GM18511 (cell line): ENCODE measurements around the gene MFAP2.

Experiments
- ATAC-seq: cut with Tn5 transposase; IDR thresholded peaks from one replicate; pipeline ENCODE4 v1.9.1; 2021; ENCODE audit warnings: mild to moderate bottlenecking, moderate library complexity; ENCODE audit not compliant: unreplicated experiment

MFAP2 gene

DNA sequence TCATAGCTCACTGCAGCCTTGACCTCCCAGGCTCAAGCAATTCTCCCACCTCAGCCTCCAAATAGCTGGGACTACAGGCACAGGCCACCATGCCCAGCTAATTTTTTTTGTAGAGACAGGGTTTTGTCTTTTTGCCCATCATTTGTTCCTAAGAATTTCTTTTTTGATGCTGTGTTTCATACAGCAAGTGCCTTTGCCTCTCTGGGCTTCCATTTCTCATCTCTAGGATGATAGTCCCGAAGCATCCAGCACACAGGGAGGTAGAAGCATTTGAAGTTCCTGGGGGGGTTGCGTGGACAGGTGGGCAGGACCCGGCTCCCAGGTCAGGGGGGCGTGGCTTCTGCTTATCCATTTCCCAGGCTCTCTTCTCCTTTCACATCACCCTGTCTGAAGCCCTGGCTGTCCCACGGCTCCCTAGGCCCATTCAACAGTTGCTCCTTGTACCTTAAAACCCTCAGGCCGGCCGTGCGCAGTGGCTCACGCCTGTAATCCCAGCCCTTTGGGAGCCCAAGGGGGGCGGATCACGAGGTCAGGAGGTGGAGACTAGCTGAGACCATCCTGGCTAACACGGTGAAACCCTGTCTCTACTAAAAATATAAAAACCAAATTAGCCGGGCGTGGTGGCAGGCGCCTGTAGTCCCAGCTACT is 27.9 kb upstream of the MFAP2 start:
- no peak for ATAC-seq

DNA sequence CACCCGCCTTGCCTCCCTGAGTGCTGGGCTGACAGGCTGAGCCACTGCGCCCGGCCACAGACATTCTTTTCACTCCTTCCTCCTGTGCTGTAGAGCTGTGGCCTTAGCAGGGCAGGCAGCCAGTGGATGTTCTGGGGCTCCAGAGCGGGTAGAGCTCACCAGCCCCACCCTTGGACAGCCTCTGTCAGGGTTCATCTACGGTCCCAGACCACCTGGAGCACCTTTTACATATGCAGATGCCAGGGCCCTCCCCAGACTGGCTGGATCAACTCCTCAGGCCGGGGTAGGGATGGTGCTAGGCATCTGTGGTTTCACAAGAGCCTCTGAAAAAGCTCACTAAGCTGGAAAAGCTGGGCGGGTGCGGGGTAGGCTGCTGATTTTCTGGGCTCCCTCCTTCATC is 26.7 kb upstream of the MFAP2 start:
- no peak for ATAC-seq

GRCh38 chr1:17005365-17005740 is 24.9 kb upstream of the MFAP2 start:
- ATAC-seq, result no peak

DNA sequence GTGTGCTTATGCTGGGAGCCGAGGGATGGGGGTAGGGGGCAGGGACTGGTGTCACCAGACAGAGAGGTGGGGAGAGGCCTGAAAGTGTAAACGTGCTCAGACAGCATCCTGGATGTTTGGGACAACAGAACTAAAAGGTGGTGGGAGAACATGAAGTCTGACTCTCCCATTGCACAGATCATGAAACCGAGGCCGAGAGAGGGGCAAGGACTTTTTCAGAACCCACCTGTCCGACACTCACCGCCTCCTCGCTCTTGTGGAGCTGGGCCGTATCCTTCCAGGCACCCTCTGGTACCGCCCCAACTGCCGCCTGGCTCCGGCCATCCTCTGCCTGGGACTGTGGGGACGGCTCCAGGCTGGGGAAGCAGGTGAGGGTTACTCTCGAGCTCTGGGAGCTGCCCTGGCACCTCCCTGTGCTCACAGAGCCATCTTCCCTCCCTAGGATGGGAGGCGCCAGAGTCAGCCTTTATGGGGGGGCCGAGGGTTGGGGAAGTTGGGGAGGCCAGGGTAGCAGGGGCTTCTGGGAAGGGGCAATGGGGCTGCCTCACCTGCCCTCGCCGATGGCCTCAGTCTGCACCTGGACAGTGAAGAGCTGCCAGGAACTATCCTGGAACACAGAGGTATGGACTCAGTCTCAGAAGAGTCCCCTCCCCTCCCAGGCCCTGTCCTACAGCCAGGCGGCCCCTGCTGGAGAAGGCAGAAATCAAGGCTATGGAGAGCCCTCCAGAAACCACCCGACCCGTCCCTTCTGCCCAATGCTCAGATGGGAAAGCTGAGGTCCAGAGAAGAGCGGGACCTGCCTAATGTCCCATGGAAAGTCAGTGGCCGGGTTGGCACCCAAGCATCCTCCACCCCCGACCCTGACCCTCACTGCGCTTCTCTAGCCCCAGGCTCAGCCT is 24.3 kb upstream of the MFAP2 start:
- no peak for ATAC-seq

DNA sequence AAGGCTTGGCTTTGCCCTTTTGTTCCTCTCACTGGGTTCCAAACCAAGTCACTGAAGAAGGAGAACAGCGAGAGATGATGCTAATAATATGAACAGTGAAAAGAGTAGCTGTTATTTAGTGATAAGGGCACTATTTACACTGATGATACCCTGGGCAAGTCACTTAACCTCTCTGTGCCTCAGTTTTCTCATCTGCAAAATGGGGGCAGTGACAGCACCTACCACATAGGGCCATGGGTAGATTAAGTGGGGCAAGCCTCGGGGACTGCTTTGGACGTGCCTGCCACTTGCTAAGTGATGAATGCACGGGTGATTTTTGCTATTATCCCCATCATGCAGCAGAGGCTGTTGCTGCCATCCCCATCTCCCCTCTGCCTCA is 22.1 kb upstream of the MFAP2 start:
- no peak for ATAC-seq

GRCh38 chr1:17001760-17002523 is 21.5 kb upstream of the MFAP2 start:
- no peak for ATAC-seq

- no peak for ATAC-seq
Observed at GRCh38 chr1:16999863-17000262, 19.4 kb upstream of the MFAP2 start.

DNA sequence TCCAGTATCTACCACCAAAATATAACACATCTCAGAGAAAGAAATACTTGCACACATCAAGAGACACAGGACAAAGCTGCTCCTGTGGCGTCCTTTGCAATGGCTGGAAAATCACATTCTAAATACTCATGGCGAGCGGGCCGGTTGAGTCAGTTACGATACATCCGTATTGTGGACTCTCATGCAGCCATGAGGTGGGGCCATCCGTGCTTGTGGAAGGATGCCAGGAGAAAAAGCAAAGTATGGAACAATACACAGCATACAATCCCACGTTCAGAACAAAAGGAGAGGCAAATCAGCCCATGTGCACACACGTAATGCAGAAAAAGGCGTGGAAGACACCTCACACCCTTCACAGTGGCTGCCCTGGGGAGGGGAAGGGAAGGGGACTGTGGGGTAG is 18.2 kb upstream of the MFAP2 start:
- ATAC-seq, result no peak

- no peak for ATAC-seq
Observed at GRCh38 chr1:16996845-16997244, 16.4 kb upstream of the MFAP2 start.

GRCh38 chr1:16993521-16994038 is 13.2 kb upstream of the MFAP2 start:
- no peak for ATAC-seq

GRCh38 chr1:16992675-16993074 is 12.3 kb upstream of the MFAP2 start:
- no peak for ATAC-seq

DNA sequence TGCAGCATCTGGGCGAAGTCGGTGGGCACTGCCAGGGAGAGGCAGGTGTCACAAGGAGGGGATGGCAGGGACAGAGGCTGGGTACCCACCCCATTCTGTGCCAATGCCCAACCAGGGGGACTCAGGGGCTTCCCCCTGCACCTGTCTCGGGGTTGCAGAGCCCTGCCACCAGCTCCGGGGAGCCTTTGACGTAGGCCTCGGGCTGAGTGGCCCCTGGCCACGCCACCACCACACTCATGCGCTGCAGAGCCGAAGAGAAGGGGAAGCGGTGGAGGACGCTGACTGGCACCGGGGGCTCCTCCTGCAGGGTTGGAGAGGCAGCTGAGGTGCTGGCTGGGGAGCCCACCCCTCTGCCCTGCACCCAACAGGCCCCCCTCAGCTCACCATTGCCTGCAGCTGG is 11.7 kb upstream of the MFAP2 start:
- no peak for ATAC-seq

GRCh38 chr1:16991571-16991970 is 11.2 kb upstream of the MFAP2 start:
- no peak for ATAC-seq

DNA sequence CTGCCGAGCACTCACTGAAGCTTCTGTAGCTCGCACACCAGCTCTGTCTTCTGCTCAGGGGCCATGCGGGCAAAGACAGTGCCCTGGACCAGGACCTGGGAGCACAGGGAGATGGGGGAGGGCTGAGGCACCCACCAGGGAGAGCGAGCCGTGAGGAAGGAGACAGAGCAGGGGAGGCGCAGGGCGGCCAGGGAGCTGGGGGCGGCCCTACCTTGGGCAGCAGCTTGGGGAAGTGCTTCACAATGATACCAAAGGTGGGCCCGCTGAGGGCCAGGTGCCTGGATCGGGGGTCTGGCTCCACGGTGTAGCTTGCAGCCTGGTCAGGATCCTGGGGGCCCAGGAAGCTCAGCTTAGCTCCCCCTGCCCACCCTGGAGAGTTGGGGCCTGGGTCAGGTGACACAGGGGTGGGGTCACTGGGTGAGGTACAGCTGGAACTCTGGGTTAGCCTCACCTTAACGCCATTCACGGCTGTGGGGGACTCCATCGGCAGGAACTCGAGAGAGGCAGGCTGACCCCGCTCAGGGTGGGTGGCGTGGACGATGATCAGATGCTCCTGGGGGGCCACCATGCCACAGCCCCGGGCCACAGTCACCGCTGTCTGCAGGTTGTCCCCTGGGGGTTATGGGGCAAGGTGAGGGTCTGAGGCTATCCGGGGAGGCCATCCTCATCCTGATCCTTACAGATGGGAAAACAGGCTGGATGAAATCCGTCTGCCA is 9.4 kb upstream of the MFAP2 start:
- ATAC-seq, result no peak

DNA sequence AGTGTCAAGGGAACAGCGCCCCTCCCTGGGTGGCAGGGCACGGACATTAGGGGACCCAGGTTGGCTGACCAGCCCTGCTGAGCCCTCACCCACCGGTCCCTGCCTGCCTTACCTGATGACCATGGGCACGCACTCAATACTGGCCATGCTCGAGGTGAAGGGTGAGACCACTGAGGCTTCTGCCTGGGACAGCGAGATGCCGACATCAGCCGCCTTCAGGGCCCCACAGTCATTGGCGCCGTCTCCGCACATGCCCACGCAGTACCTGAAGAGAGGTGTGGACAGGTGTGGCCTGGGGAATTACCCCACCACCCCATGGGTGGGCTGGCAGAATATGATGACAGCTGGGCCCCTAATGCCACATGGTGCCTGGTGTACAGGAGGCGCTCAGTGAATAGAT is 7.8 kb upstream of the MFAP2 start:
- ATAC-seq, result no peak

DNA sequence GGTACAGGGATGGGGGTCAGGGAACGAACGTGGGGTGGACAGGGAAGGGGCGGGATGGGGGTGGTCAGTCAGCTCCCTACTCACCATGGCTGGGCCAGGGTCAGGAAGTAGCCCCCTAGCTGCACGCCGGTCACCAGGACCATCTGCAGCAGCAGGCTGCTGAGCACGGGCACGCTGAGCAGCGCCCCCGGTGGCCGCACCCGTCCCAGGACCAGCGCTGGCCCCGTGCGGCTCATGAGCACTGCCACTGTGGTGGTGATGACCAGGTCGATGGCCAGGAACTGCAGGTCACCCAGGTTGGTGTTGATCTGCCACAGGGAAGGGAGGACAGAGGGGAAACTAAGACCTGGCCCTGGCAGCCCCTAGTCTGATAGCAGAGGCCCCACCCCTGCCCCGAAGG is 6.5 kb upstream of the MFAP2 start:
- ATAC-seq, result no peak

DNA sequence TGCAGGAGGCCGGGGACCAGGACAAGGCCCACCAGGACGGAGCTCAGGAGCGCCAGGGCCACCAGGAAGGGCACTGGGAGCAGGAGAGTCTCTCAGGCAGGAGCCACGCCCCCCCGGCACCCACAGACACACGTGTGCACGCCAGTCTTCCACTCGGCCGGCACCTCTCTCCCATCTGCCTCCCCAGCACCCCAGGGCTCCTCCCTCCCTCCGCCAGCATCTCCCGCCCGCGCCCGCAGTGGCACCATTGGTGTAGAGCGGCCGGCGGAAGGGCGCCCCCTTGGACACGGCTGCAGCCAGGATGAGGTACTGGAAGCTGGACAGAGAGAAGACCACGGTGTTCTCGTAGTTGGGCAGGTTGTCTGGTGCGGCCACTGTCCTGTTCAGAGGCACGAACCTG is 6.1 kb upstream of the MFAP2 start:
- ATAC-seq, result no peak

- ATAC-seq, result no peak
Observed at GRCh38 chr1:16986113-16986512, 5.7 kb upstream of the MFAP2 start.

DNA sequence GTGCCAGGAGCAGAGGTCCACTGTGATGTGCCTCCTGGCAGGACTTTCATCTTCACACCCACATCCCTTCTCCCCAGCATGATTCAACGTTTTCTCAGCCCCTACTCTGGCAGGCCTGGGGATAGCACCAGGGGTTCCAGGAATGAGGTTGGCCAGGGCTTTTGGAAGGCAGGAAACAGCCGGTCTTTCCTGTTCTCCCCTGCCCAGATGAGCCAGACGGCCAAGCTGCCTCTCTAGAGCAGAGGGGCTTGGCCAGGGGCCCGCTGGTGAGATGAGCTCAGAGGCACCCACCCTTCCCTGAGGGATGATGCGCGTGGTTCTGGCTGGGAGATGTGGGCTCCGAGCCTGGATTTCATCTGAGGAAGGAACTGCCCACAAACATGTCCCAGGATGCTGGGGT is 4.3 kb upstream of the MFAP2 start:
- no peak for ATAC-seq

- ATAC-seq, result no peak
Observed at GRCh38 chr1:16983649-16984048, 3.2 kb upstream of the MFAP2 start.

GRCh38 chr1:16982902-16983301 is 2.5 kb upstream of the MFAP2 start:
- ATAC-seq, result no peak
